Thyroid gland (tissue), 4 donors: Measurements from ENCODE around the gene SH3BGRL2.

Source experiments
- POLR2A ChIP-seq, 2 donors: fragments of 450-650 bp; IDR thresholded peaks; one replicate each; pipeline ENCODE4 v1.6.1; 2017; ENCODE audit warnings: antibody characterized with exemption in 2 of 2, mild to moderate bottlenecking in 2 of 2, moderate library complexity in 1 of 2
- TF ChIP-seq, protein P1 (sequence below), 6 experiments: fragments of 200-600 bp in 3 of 6; fragments of 450-650 bp in 3 of 6; sonication (generic) in 3 of 6; IDR thresholded peaks; one replicate each; pipeline ENCODE4 v1.5.1; 2016 to 2019; ENCODE audit warnings: antibody characterized with exemption in 6 of 6, mild to moderate bottlenecking in 2 of 6, inconsistent platforms in 1 of 6, moderate library complexity in 1 of 6

DNA sequence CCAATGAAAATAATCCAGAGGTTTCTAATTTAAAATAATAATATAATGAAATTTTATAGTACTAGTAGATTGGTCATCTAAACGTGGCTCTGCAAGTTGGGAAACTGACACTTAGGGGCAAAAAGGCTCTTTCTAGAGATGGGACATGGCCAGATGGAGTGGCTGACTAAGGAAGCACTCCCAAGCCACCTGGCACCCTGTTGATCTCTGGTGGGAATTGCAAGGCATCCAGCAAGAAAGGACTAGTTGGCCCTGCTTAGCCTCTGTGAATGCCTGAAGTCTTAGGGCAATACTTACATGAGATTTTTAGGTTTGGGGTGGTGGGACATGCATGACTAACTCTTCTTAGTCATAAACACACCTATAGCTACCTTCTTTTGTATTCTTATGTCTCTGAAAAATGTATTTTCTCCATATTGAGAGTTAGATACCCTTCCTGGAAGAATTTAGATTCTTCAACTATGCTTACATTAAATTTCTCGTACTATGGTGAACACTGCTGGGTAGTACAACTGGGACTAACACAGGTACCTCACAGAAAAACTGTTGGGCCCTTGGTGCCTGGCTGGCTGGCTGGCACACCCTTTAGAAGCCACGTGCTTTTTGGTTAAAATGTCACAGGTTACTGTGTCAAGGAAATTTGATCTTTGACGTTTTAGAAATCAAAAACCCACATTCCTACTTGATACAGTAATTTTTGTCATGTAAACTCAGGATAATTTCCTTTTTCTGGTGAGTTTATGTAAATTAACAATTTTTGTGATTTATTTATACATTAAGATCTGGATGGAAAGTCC, 25.0 kb upstream of the SH3BGRL2 start:
- TF ChIP-seq, protein P1, sequence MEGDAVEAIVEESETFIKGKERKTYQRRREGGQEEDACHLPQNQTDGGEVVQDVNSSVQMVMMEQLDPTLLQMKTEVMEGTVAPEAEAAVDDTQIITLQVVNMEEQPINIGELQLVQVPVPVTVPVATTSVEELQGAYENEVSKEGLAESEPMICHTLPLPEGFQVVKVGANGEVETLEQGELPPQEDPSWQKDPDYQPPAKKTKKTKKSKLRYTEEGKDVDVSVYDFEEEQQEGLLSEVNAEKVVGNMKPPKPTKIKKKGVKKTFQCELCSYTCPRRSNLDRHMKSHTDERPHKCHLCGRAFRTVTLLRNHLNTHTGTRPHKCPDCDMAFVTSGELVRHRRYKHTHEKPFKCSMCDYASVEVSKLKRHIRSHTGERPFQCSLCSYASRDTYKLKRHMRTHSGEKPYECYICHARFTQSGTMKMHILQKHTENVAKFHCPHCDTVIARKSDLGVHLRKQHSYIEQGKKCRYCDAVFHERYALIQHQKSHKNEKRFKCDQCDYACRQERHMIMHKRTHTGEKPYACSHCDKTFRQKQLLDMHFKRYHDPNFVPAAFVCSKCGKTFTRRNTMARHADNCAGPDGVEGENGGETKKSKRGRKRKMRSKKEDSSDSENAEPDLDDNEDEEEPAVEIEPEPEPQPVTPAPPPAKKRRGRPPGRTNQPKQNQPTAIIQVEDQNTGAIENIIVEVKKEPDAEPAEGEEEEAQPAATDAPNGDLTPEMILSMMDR (IDR thresholded peaks at IDR 0.05): no peak
- no peak for TF ChIP-seq POLR2A (IDR thresholded peaks at IDR 0.05)
